ENCODE measurements around the gene NFKBIA.
"Not testable (repeated sequence)": the region's sequence is repeated elsewhere in the genome, so short reads cannot be mapped to it uniquely, and the experiment has no call there.

Gene NFKBIA

DNA sequence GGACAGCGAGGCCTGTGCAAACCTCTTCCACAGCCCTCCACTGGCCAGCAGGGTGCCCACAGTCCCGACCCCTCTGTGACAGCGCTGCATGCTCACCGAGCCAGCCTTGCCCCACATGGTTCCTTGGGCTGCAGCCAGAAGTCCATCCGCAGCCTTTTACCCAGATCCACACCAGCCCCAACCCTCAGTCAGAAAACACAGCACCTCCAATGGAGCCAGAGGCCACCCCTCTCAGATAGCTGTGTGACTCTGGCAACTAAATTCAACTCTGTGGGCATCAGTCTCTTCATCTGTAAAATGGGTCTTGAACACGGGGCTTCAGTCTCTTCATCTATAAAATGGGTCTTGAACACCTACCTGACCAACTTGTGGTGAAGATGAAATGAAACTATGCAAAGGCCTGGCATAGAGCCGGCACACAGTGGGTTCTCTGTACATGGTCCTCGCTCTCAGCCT, 38.0 kb downstream of the NFKBIA start:
- DNase-seq: no peak

DNA sequence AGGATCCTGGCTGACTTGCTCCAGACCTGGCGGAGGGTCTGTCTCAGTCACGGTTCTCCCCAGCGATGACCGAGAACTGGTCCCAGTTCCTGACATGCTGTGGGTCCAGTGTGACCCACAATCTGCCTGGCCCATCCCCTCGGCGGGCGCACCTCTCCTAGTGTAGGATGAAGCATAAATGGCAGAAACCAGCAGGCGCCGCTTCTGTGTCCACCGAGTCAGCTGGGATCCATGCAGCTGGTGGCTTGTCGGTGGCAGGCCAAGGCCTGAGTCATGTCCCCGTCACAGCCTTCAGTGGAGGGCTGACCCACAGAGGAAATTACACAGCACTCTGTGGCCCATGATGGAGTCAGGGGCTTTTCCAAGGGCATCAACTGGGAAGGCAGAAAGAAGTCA, 38.5 kb downstream of the NFKBIA start:
- DNase-seq: peak; percentile 74

DNA sequence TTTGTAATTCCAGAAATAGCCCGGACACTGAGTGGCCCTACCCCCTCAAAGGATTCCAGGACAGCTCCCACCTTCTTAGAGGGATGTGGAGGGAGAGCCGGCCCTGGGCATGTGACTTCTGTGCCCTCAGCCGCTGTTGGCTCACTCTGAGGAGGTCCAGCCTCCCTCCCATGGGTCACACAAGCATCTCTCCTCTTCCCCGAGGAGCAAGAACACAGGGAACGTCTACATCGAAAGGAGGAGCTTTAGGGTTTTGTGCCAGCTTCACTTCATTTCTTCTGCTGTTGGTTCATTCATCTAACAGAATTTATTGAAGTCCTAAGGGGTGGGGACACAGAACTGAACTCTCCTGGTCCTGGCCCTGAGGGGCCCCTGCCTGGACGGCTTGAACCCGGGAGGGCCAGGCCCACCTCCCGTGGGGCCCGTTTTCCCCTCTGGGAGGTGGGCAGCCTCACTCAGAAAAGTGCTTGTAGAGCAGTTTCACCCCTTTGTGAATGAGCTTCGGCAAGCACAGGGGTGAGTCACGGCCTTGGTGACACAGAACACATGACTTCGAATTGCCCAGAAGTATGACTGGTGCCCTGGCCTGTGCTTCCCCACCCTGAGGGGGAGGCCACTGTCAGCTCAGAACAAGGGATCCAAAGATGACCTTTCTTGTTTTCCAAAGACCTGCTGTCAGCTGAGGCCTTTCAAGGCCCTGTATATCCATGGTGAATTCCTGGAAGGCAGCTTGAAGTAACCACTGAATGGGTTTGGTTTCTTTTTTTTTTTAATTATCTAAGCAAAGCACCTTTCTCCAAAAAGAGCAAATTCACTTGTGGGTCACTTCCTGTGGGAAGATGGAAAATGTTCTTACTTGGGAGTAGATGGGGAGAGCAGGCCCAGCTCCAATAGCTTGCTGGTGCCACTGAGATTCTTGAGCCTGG, 39.2 kb downstream of the NFKBIA start:
- DNase-seq: peak; percentile 90

DNA sequence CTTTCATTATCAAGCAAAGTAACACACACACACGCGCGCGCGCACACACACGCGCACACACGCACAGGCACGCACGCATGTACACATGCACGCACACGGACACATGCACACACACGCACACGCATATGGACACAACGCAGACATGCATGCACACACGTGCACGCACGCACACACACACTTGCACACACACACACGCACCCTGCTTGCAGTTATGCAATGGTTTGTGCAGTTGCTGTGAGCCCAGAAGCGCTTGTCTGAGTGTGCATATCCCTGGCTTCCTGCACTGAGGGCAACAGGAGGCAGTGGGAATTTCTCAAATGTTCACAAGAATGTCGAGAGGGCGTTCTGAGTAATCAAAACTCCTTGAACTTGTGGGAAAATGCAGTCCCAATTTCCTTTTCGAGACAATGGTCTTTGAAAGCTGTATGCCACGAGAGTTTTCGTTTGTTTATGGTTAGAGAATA, 41.6 kb downstream of the NFKBIA start:
- DNase-seq: no peak

DNA sequence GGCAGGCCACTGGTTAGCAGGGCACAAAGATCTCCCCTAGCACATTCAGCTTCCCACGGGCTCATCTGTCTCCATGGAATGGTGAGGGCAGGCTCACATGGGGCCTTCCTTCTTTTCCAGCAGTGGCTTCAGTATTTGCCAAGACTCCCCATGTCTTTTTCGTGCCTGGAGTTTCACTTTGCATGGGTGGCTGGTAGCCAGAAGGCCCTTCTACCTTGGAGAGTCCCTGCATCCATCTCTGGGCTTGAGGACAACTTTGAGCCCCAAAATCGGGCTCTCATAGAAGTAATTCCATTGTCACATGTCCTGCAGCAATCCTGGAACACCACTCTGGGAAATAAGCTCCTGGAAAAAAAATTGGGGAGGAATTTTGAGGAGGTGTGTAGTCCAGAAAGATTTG, 42.1 kb downstream of the NFKBIA start:
- no peak for DNase-seq

DNA sequence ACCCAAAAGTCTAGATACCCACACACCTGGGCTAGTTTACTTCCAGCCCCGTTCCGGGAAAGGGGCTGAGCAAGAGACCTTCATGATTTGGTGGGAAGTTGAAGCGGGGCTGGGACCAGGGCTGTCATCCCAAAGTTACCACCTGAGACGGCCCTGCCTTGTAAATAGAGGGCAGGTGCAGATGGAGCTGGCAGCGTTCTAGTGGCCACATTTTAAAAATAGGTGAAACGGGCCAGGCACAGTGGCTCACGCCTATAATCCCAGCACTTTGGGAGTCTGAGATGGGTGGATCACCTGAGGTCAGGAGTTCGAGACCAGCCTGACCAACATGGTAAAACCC, 43.4 kb downstream of the NFKBIA start:
- DNase-seq: no peak

DNA sequence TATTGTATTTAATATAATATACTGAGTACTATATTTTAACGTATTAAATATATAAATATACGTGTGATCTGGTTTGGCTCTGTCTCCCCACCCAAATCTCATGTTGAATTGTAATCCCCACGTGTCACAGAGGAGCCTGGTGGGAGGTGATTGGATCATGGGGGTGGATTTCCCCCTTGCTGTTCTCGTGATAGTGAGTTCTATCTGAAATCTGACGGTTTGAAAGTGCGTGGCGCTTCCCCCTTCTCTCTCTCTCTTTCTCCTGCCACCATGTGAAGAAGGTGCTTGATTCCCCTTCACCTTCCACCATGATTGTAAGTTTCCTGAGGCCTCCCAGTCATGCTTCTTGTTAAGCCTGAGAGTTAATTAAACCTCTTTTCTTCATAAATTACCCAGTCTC, 44.9 kb downstream of the NFKBIA start:
- DNase-seq: not testable (repeated sequence)

DNA sequence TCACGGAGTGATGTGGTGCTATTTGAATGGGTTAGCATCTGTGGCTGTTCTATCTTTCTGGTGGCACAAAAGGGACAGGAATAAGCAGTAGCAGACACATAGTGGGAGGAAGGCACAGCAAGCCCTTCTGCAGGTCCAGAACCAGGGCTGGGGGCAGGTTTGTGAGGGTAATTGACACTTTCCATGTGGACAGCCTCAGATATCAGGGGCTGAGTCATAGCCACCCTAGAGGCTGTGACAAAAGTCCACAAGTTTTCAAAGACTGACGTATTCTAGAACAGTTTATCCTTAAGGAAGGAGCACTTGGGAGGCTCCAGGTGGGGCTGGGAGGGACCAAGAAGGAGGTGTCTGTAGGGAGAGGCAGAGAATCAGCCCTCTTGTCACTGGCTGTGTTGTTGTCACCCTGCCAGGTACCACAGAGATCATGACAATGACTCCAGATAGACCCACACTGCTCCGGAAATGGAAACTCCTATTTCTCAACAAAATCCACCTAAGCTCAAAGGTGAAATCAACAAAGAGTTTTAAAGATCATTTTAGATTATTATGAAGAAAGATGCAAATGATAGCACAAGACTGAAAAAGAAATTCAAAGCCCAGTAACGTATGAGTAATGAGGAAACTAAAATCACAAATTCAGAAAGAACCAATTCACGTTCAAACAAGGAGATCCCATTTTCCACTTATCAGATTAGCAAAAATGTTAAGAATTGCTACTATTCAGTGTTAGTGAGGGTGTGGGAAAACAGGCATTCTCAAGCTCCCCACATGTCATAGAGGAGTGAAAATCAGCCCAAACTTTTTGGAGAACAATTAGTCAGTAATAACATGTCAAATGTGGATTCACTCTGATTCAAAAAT, 48.3 kb downstream of the NFKBIA start:
- DNase-seq: peak; percentile 73

DNA sequence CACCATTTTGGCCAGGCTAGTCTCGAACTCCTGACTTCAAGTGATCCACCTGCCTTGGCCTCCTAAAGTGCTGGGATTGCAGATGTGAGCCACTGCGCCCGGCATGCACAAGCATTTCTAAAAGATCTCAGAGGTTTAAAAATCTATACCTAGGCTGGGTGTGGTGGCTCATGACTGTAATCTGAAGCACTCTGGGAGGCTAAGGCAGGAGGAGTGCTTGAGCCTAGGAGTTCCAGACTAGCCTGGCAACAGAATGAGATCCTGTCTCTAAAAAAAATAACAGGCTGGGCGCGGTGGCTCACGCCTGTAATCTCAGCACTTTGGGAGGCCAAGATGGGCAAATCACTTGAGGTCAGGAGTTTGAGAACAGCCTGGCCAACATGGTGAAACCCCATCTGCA, 49.3 kb downstream of the NFKBIA start:
- DNase-seq: not testable (repeated sequence)

DNA sequence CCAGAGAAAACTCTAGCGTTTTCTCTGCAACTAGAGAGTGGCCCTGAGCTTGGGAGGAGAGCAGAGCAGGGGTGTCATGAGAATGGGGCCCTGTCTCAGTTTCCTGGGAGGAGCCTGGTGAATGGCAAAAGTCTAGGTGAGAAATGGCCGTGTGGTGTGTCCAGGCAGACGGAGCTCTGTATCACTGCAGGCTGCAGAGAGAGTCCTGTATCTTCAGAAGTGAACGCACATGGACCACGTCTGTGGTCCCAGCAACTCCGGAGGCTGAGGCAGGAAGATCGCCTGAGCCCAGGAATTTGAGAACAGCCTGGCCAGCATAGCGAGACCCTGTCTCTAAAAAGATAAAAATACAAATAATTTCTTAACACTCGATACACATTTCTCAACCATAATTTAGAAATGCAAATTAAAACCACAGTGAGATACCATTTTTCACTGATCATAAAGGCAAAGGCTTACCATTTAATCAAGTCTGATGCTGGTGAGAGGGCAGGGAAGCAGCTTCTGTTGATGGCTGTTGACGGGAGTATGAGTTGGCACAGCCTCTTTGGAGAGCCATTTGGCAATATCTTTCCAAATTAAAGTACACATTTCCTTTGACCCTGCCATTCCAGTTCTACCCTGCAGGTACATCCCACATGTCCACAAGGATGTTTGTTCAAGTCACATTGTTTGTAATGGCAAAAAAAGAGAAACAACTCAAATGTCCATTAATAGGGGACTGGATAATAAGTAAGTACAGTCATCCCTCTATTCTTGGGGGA, 51.0 kb downstream of the NFKBIA start:
- no peak for DNase-seq

DNA sequence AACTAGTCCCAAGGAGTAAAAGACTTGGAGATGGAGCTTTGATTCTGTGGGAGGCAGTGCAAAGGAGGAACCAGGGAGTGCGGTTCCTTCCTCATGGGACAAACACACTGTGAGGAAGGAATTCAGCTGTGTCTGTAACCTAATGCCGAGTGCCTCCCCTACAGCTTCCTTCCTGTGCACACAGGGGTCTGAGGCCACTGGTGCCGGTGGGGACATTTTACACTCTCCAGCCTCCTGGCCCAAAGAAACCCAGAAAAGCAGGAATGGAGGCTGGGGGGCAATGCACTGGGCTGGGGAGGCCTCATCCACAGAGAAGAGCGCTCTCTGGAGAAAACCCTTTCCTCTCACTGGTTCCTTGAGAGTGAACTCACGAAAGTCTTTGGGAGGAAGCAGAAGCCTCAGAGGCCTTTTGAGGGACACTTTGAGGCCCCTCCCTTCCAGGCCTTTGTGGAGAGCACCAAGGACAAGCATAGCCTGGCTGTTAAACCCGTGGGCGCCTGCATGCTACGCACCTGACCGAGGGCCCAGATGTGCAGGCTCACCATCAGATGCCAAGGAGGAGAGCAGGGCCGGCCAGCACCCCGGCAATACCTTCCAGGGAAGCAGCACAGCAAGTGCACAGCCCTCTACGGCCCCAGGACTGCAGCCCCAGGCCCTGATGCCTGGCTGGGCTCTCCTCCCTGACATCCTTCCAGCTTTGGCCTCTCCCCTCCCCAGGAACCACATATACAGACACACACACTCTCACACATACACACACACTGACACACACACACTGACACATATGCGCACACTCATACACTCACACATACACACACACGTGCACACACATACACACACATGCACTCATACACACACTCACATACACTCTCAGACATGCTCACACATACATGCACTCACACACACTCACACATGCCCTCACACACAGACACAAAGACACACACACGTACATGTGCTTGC, 52.0 kb downstream of the NFKBIA start:
- DNase-seq: no peak

DNA sequence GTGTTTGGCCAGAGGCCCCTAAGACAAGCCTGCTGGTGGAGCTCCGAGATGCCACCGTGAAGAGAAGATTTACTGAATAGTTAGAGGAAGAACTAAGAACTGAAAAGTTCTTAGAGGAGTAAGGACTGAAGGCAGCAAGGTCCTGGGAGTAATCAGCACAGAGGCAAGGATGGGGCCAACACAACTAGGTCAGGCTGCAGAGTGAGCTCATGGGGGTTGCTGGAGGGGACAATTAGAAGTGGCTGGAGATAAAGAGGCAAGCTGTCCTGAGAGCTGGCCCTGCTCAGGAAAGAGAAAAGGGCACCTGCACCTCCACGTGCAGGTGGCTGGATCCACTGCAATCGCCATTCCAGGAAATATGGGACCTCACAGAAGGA, 52.7 kb downstream of the NFKBIA start:
- no peak for DNase-seq

All from activated effector memory CD4-positive, alpha-beta T cell treated with anti-CD3 and anti-CD28 coated beads, Interleukin-2, amount 50 U/mL, for 16 hours (primary cell).